ENCODE measurements around the gene PLLP. TPM values are rescaled to one million over a fixed set of nuclear protein-coding genes. Genes with fewer than 3 reads are reported as not detected.

The PLLP gene
- total RNA-seq, 1 donor from 2014 or later = 0.86 TPM

DNA sequence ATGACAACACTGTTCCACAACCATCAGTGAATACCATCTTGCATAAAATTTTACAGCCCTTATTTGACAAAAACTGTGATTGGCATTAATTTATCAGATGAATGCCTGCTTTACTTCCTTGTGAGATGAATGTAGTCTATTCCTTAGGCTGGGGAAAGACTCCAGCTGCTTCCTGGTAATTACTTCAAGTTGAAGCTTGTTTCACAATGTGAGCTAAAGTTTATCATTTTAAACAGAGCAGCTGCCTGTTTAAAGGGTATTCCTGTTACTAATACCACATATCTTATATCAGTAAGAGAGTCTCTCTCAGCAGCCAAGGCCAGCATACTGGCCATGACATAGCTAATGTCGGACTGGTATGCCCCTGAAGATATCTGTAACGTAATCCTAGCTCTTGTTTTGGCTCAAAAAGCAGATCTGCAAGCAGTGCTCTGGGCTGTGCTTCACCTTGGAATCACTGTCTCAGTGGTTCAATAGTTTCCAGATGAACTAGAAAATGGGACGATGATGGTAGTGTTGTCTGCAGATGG lies 52.6 kb downstream of the PLLP start:
- no peak overlapping the region for H3K9ac ChIP-seq
- no peaks in the 10 kb centered on the region for H3K79me2 ChIP-seq (ENCODE audit: low read depth)
- DNase-seq (ENCODE audit: low spot score) = no peak
- H3K27me3 ChIP-seq = no peaks in the 10 kb centered on the region
- H3F3A ChIP-seq (ENCODE audit: low read depth) = no peaks in the 10 kb centered on the region
- no peak overlapping the region for H2AFZ ChIP-seq (replicated peaks)
- H3K4me2 ChIP-seq = no peak overlapping the region
- H3K36me3 ChIP-seq = peaks cover 22% of the 10 kb centered on the region
- TF ChIP-seq, protein P1, sequence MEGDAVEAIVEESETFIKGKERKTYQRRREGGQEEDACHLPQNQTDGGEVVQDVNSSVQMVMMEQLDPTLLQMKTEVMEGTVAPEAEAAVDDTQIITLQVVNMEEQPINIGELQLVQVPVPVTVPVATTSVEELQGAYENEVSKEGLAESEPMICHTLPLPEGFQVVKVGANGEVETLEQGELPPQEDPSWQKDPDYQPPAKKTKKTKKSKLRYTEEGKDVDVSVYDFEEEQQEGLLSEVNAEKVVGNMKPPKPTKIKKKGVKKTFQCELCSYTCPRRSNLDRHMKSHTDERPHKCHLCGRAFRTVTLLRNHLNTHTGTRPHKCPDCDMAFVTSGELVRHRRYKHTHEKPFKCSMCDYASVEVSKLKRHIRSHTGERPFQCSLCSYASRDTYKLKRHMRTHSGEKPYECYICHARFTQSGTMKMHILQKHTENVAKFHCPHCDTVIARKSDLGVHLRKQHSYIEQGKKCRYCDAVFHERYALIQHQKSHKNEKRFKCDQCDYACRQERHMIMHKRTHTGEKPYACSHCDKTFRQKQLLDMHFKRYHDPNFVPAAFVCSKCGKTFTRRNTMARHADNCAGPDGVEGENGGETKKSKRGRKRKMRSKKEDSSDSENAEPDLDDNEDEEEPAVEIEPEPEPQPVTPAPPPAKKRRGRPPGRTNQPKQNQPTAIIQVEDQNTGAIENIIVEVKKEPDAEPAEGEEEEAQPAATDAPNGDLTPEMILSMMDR (IDR thresholded peaks at IDR 0.05) = no peak
- TF ChIP-seq EZH2 (IDR thresholded peaks at IDR 0.05) (no peak), EZH2phosphoT487 (IDR thresholded peaks at IDR 0.05) (no peak)
- H4K20me1 ChIP-seq (ENCODE audit: low read depth) = no peaks in the 10 kb centered on the region
- no peaks in the 10 kb centered on the region for H3K9me3 Mint-ChIP-seq
- H3K36me3 Mint-ChIP-seq = peaks cover 34% of the 10 kb centered on the region
- H3K4me3 Mint-ChIP-seq = no peak overlapping the region
- H3K4me1 ChIP-seq = no peaks in the 10 kb centered on the region
- H3K27ac Mint-ChIP-seq = no peak overlapping the region
- peaks cover 2% of the 10 kb centered on the region for H3K4me1 Mint-ChIP-seq
- no peaks in the 10 kb centered on the region for H3K9me3 ChIP-seq (ENCODE audit: low read depth)
- no peak overlapping the region for H3K4me3 ChIP-seq
- H3K27me3 Mint-ChIP-seq (ENCODE audit: insufficient read depth, low read depth) = peaks cover under 1% of the 10 kb centered on the region
- H3K27ac ChIP-seq = no peak overlapping the region

DNA sequence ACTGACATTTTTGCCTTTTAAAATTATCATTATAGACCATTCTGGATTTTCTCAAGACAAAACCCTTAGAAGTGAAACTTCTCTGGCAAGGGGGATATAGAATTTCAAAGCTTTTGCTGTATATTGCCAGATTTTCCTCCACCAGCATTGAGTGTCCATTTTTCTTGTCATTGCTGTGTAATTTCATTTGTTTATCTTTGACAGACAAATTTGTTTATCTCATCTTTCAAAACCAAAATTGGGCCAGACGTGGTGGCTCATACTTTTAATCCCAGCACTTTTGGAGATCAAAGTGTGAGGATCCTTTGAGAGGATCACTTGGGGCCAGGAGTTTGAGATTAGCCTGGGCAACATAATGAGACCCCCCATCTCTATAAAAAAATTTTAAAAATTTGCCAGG lies 55.4 kb downstream of the PLLP start:
- Histone ChIP-seq H3K36me3 (peaks cover 17% of the 10 kb centered on the region), H3K9ac (no peak overlapping the region), H2AFZ (replicated peaks) (no peak overlapping the region), H3K79me2 (ENCODE audit: low read depth) (no peaks in the 10 kb centered on the region), H3K4me2 (no peak overlapping the region), H3K9me3 (ENCODE audit: low read depth) (no peaks in the 10 kb centered on the region), H3F3A (ENCODE audit: low read depth) (no peaks in the 10 kb centered on the region), H3K27ac (no peak overlapping the region), H4K20me1 (ENCODE audit: low read depth) (no peaks in the 10 kb centered on the region), H3K4me1 (no peaks in the 10 kb centered on the region), H3K4me3 (no peak overlapping the region), H3K27me3 (no peaks in the 10 kb centered on the region)
- H3K4me1 Mint-ChIP-seq = no peaks in the 10 kb centered on the region
- no peaks in the 10 kb centered on the region for H3K9me3 Mint-ChIP-seq
- H3K27ac Mint-ChIP-seq = no peak overlapping the region
- H3K36me3 Mint-ChIP-seq = peaks cover 23% of the 10 kb centered on the region
- H3K27me3 Mint-ChIP-seq (ENCODE audit: insufficient read depth, low read depth) = no peaks in the 10 kb centered on the region
- TF ChIP-seq EZH2 (IDR thresholded peaks at IDR 0.05) = no peak
- no peak for TF ChIP-seq EZH2phosphoT487 (IDR thresholded peaks at IDR 0.05)
- TF ChIP-seq, protein P1 (IDR thresholded peaks at IDR 0.05) = no peak
- H3K4me3 Mint-ChIP-seq = no peak overlapping the region
- DNase-seq (ENCODE audit: low spot score) = no peak

DNA sequence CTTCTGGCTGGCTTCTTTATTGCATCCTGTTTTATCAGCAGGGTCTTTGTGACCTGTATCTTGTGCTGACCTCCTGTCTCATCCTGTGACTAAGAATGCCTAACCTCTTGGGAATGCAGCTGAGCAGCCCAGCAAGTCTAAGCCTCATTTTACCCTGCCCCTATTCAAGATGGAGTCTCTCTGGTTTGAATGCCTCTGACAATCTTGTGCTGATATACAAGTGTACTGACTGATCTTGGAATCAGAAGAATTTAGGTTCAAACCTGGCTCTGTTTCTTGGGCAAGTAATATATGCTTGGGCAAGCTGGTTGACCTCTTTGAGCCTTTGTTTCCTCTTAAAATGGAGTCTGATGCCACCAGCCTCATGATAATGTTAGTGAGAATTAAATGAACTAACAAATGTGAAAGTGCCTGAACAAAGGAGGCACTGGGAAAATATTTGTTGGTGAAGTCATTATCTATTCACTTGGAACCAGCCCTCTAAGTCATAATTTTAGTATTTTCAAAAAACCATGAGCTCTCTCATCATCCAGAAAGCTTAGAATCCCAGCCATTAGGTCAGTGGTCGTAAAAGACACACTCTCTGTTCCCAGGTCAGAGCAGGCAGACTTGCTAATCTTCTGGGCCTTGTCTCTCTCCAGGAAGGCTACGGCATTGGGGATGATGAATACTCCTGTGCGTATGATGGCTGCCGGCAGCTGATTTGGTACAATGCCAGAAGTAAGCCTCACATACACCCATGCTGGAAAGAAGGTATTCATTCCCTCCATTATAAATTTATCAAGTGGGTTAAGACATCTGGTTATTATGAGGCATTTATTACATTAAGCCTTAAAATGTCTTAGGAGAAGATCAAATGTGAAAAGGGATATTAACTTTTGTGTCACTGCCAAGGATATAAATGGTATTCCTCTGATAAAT lies 57.5 kb downstream of the PLLP start:
- no peaks in the 10 kb centered on the region for H4K20me1 ChIP-seq (ENCODE audit: low read depth)
- H3K27ac ChIP-seq = no peak overlapping the region
- no peak overlapping the region for H3K9ac ChIP-seq
- H3K4me2 ChIP-seq = no peak overlapping the region
- no peaks in the 10 kb centered on the region for H3K79me2 ChIP-seq (ENCODE audit: low read depth)
- no peak for DNase-seq (ENCODE audit: low spot score)
- H3K4me3 Mint-ChIP-seq = no peak overlapping the region
- H3K36me3 Mint-ChIP-seq = peaks cover 31% of the 10 kb centered on the region
- H3K36me3 ChIP-seq = peaks cover 17% of the 10 kb centered on the region
- no peaks in the 10 kb centered on the region for H3K4me1 ChIP-seq
- no peaks in the 10 kb centered on the region for H3K27me3 ChIP-seq
- TF ChIP-seq, protein P1 (IDR thresholded peaks at IDR 0.05) = no peak
- TF ChIP-seq EZH2phosphoT487 (IDR thresholded peaks at IDR 0.05) (no peak), EZH2 (IDR thresholded peaks at IDR 0.05) (no peak)
- H3F3A ChIP-seq (ENCODE audit: low read depth) = no peaks in the 10 kb centered on the region
- no peak overlapping the region for H3K4me3 ChIP-seq
- H3K27me3 Mint-ChIP-seq (ENCODE audit: insufficient read depth, low read depth) = no peaks in the 10 kb centered on the region
- no peak overlapping the region for H3K27ac Mint-ChIP-seq
- H2AFZ ChIP-seq (replicated peaks) = no peak overlapping the region
- H3K9me3 Mint-ChIP-seq = no peaks in the 10 kb centered on the region
- H3K4me1 Mint-ChIP-seq = no peaks in the 10 kb centered on the region
- no peaks in the 10 kb centered on the region for H3K9me3 ChIP-seq (ENCODE audit: low read depth)
